CD14-positive monocyte (primary cell): Measurements from ENCODE around the gene ACYP2. TPM values are rescaled to one million over a fixed set of nuclear protein-coding genes. Genes with fewer than 3 reads are reported as not detected.

Experiments
- DNase-seq, 3 donors: peaks; one replicate each; pipeline ENCODE4 v3.0.0-alpha.2; 2011 to 2022
- H2AFZ ChIP-seq: 2 replicates; pipeline ENCODE4 v1.6.0; 2012; ENCODE audit warnings: mild to moderate bottlenecking, low read depth, low read length, inconsistent platforms; ENCODE audit not compliant: insufficient read depth, poor library complexity, severe bottlenecking
- H3K27ac ChIP-seq, 2 donors: 1 replicate in 1 of 2; 2 replicates in 1 of 2; pipeline ENCODE4 v1.5.1; 2012 to 2013; ENCODE audit warnings: low read length in 2 of 2, control low read depth in 1 of 2, inconsistent platforms in 1 of 2, low read depth in 1 of 2, mild to moderate bottlenecking in 1 of 2
- H3K27me3 ChIP-seq, 2 donors: one replicate each; pipeline versions ENCODE4 v1.6.0 to v1.6.1; 2011 to 2013; ENCODE audit warnings: low read length in 2 of 2; ENCODE audit not compliant: control insufficient read depth in 2 of 2, insufficient read depth in 2 of 2
- H3K36me3 ChIP-seq, 2 donors: replicated peaks in 1 of 2; 1 replicate in 1 of 2; 2 replicates in 1 of 2; pipeline versions ENCODE4 v1.5.1 to v1.6.1; 2012 to 2013; ENCODE audit warnings: low read length in 2 of 2, control low read depth in 1 of 2, inconsistent platforms in 1 of 2, mild to moderate bottlenecking in 1 of 2; ENCODE audit not compliant: insufficient read depth in 2 of 2, control insufficient read depth in 1 of 2
- H3K4me1 ChIP-seq, 2 donors: 1 replicate in 1 of 2; 2 replicates in 1 of 2; pipeline versions ENCODE4 v1.5.1 to v1.6.1; 2012 to 2013; ENCODE audit warnings: low read length in 2 of 2, control low read depth in 1 of 2, inconsistent platforms in 1 of 2, mild to moderate bottlenecking in 1 of 2, moderate library complexity in 1 of 2; ENCODE audit not compliant: insufficient read depth in 2 of 2, control insufficient read depth in 1 of 2
- H3K4me2 ChIP-seq: replicated peaks from 2 replicates; pipeline ENCODE3; 2012; ENCODE audit warnings: low read length, moderate library complexity, mild to moderate bottlenecking; ENCODE audit not compliant: poor library complexity, severe bottlenecking; ENCODE audit errors: extremely low read depth
- H3K4me3 ChIP-seq, 3 experiments: fragments of 200-600 bp in 1 of 3; sonication (generic) in 1 of 3; replicated peaks in 1 of 3; 1 replicate in 2 of 3; 2 replicates in 1 of 3; pipeline ENCODE4 v1.5.1; 2011 to 2013; ENCODE audit warnings: low read length in 3 of 3, mild to moderate bottlenecking in 3 of 3, control low read depth in 2 of 3, low read depth in 2 of 3, inconsistent platforms in 1 of 3, moderate library complexity in 1 of 3
- H3K79me2 ChIP-seq: 2 replicates; pipeline ENCODE4 v1.6.0; 2012; ENCODE audit warnings: mild to moderate bottlenecking, control low read depth, inconsistent platforms, low read length, moderate library complexity; ENCODE audit not compliant: insufficient read depth
- H3K9ac ChIP-seq: 2 replicates; pipeline ENCODE4 v1.6.0; 2017; ENCODE audit warnings: low read length, mild to moderate bottlenecking; ENCODE audit not compliant: insufficient read depth, poor library complexity, severe bottlenecking
- H3K9me3 ChIP-seq, 2 donors: replicated peaks in 1 of 2; 1 replicate in 1 of 2; 2 replicates in 1 of 2; pipeline versions ENCODE4 v1.5.1 to v1.6.1; 2012 to 2013; ENCODE audit warnings: low read length in 2 of 2, control low read depth in 1 of 2; ENCODE audit not compliant: control insufficient read depth in 1 of 2, insufficient read depth in 1 of 2
- H4K20me1 ChIP-seq: 2 replicates; pipeline ENCODE4 v1.6.0; 2012; ENCODE audit warnings: mild to moderate bottlenecking, low read length, control low read depth, moderate library complexity; ENCODE audit not compliant: insufficient read depth
- H3K27ac Mint-ChIP-seq, 7 donors: one replicate each; pipeline ENCODE4 v1.8.0; 2020; ENCODE audit warnings: mild to moderate bottlenecking in 7 of 7, mixed read lengths in 7 of 7, moderate library complexity in 6 of 7, inconsistent platforms in 2 of 7
- H3K27me3 Mint-ChIP-seq, 3 donors: one replicate each; pipeline ENCODE4 v1.8.0; 2021 to 2022; ENCODE audit warnings: low read depth in 3 of 3, mild to moderate bottlenecking in 3 of 3, mixed read lengths in 3 of 3, moderate library complexity in 3 of 3, inconsistent platforms in 1 of 3
- H3K36me3 Mint-ChIP-seq, 2 donors: one replicate each; pipeline ENCODE4 v1.8.0; 2020; ENCODE audit warnings: mixed read lengths in 2 of 2, inconsistent platforms in 1 of 2, mild to moderate bottlenecking in 1 of 2
- H3K4me1 Mint-ChIP-seq: one replicate; pipeline ENCODE4 v1.8.0; 2020; ENCODE audit warnings: mild to moderate bottlenecking, mixed read lengths
- H3K4me3 Mint-ChIP-seq, 2 donors: one replicate each; pipeline ENCODE4 v1.8.0; 2020; ENCODE audit warnings: mild to moderate bottlenecking in 2 of 2, mixed read lengths in 2 of 2, moderate library complexity in 1 of 2
- H3K9me3 Mint-ChIP-seq, 7 donors: one replicate each; pipeline ENCODE4 v1.8.0; 2020 to 2022; ENCODE audit warnings: mixed read lengths in 7 of 7, mild to moderate bottlenecking in 6 of 7, moderate library complexity in 6 of 7, inconsistent platforms in 2 of 7
- CTCF ChIP-seq: fragments of 200-600 bp; IDR thresholded peaks from one replicate; pipeline ENCODE4 v1.8.0; 2022; ENCODE audit warnings: antibody characterized with exemption, mild to moderate bottlenecking
- WGBS: methylation state at CpG from one replicate; pipeline ENCODE4 v1.1.5; 2013; ENCODE audit warnings: missing lambda C conversion rate; ENCODE audit not compliant: insufficient coverage; 5-methylcytosine and 5-hydroxymethylcytosine counted together
- intact Hi-C, 2 donors: fragments of 100-400 bp; cut with micrococcal nuclease; formaldehyde crosslinking; loops; one replicate each; pipeline versions ENCODE4 v1.15.0 to v1.15.1; 2023
- polyA plus RNA-seq, 3 donors: library from polyadenylated mRNA; depleted of rRNA in 1 of 3; unstranded in 2 of 3; stranded (reverse) in 1 of 3; fragments of 300-500 nt in 2 of 3; fragments of >200 nt in 1 of 3; fragmentation: Illumina TruSeq in 2 of 3; gene quantifications; 1 replicate in 2 of 3; 2 replicates in 1 of 3; pipeline ENCODE4 v1.2.3, GENCODE V29; 2012 to 2021

Gene ACYP2
- polyA plus RNA-seq, 3 donors, result 6.2 to 10.8 (median 10.3) TPM

DNA sequence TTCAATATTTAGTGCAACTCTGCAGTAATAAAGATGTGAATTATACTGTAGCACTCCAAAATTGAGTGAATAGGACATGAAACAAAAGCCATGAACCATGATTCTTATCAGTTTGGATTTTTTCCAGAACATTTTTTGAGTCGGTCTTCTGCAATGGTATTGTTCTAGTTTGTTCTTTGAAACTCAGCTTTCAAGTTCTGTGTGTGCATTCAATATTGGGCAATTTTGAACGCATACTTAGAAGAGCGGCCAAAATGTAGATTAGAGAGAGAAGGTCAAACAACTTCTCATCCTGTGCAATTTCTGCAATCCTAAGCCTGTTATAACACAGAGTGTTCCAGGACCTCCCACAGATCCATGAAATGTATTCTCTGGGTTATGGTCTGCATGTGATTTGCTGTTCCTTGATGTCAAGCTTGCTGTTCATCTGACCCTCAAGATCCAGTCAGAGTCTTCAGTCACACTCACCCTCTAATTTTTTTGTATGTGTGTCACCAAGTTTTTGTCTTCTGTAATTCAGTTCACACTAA is 92.3 kb downstream of the ACYP2 start:
- TF ChIP-seq CTCF, result no peak
- Mint-ChIP-seq H3K27ac (peak overlapping the region in 1 of 7 donors; percentile 8), H3K27me3 (peaks cover 0 to 2% (median 0%) of the 10 kb centered on the region in 3 donors), H3K9me3 (peaks cover 0 to 7% (median 0%) of the 10 kb centered on the region in 7 donors), H3K4me3 (no peak overlapping the region), H3K36me3 (no peaks in the 10 kb centered on the region), H3K4me1 (peaks cover 3% of the 10 kb centered on the region)
- H3K27ac ChIP-seq, result no peak overlapping the region
- H3K4me2 ChIP-seq, result no peak overlapping the region
- WGBS, result no CpG with 5 or more reads among the region's 3 CpGs
- no peaks in the 10 kb centered on the region for H3K9me3 ChIP-seq
- no peak overlapping the region for H2AFZ ChIP-seq
- DNase-seq, result no peak
- intact Hi-C loops, result no loop called here
- no peaks in the 10 kb centered on the region for H3K79me2 ChIP-seq
- no peaks in the 10 kb centered on the region for H3K4me1 ChIP-seq
- no peaks in the 10 kb centered on the region for H3K36me3 ChIP-seq
- H3K4me3 ChIP-seq, result no peak overlapping the region
- no peak overlapping the region for H3K9ac ChIP-seq
- H3K27me3 ChIP-seq, result no peaks in the 10 kb centered on the region
- no peaks in the 10 kb centered on the region for H4K20me1 ChIP-seq

DNA sequence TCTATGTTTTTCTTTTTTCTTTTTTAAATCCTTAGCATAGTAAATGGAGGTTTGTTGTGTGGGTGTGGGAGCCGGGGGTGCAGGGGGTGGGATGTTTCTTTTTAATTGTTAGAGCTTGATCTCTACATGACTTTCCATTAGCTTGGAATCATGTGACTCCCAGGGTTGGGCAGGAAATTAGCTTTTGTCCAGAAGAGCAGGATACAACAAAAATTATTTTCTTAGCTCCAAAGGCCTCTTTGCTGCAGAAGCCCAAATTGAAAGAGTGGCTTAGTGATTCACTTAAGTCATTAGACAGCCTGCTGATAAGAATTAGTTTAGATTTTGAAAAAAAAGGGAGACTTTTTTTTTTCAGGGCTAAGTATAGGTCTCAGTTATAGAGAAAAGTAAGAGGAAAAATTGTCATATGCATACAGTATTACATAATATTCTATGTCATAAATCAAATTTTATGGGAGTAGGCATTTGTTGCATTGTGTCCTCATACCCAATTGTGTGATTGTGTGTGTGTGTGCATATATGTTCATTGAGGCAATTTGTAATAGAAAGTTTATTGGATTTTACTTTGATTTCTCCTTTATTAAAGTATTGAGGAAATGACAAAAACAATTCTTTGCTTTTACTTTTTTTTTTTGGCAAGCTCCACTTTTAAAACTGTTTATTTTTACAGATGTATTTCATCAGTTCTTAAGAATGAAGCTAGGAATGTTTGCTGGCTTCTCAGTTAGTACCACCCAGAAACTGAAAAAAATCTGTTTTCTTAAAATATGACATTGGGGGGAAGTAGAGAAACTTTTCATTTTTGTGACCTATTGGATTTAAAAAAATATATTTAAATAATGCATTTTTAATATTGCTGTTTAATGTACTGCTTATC is 93.2 kb downstream of the ACYP2 start:
- Histone ChIP-seq H3K27me3 (no peaks in the 10 kb centered on the region), H3K27ac (no peak overlapping the region), H3K79me2 (no peaks in the 10 kb centered on the region), H3K9me3 (no peaks in the 10 kb centered on the region), H2AFZ (no peak overlapping the region), H3K9ac (no peak overlapping the region), H3K36me3 (no peaks in the 10 kb centered on the region), H4K20me1 (no peaks in the 10 kb centered on the region), H3K4me2 (no peak overlapping the region), H3K4me3 (no peak overlapping the region), H3K4me1 (no peaks in the 10 kb centered on the region)
- peaks cover 0 to 5% (median 3%) of the 10 kb centered on the region in 7 donors for H3K9me3 Mint-ChIP-seq
- H3K4me1 Mint-ChIP-seq, result peaks cover 3% of the 10 kb centered on the region
- no peak for TF ChIP-seq CTCF
- H3K27me3 Mint-ChIP-seq, result peaks cover 0 to 2% (median 0%) of the 10 kb centered on the region in 3 donors
- WGBS, result no CpG with 5 or more reads among the region's 1 CpG
- intact Hi-C loops, result no loop called here
- no peak overlapping the region for H3K27ac Mint-ChIP-seq
- no peaks in the 10 kb centered on the region for H3K36me3 Mint-ChIP-seq
- H3K4me3 Mint-ChIP-seq, result no peak overlapping the region
- DNase-seq, result no peak
